ENCODE measurements around the gene TTL. TPM values are rescaled to one million over a fixed set of nuclear protein-coding genes. Genes with fewer than 3 reads are reported as not detected.
"Not testable (repeated sequence)": the region's sequence is repeated elsewhere in the genome, so short reads cannot be mapped to it uniquely, and the experiment has no call there.

The TTL gene
- total and polyA plus RNA-seq, 2 donors = 18.3 to 37.2 TPM

GRCh38 chr2:112485849-112486248, 3.9 kb downstream of the TTL start:
- WGBS = 93% methylated on average over 6 of the region's 6 CpGs
- Histone ChIP-seq H3K27ac (ENCODE audit: low read depth) (no peak overlapping the region), H3K36me3 (ENCODE audit: insufficient read depth) (no peaks in the 10 kb centered on the region), H3K4me3 (ENCODE audit: low read depth, low read length) (no peak overlapping the region), H3K4me1 (ENCODE audit: insufficient read depth) (peaks cover 2% of the 10 kb centered on the region)
- DNase-seq (ENCODE audit: extremely low spot score) = no peak

GRCh38 chr2:112486895-112487294, 4.9 kb downstream of the TTL start:
- Histone ChIP-seq H3K36me3 (ENCODE audit: insufficient read depth) (no peaks in the 10 kb centered on the region), H3K4me1 (ENCODE audit: insufficient read depth) (peaks cover 2% of the 10 kb centered on the region), H3K4me3 (ENCODE audit: low read depth, low read length) (no peak overlapping the region), H3K27ac (ENCODE audit: low read depth) (no peak overlapping the region)
- no peak for DNase-seq (ENCODE audit: extremely low spot score)
- WGBS = 90% methylated on average over 5 of the region's 5 CpGs

GRCh38 chr2:112487444-112487961, 5.5 kb downstream of the TTL start:
- 88% methylated on average over 4 of the region's 4 CpGs for WGBS
- no peak for DNase-seq (ENCODE audit: extremely low spot score)
- Histone ChIP-seq H3K36me3 (ENCODE audit: insufficient read depth) (no peaks in the 10 kb centered on the region), H3K4me1 (ENCODE audit: insufficient read depth) (peaks cover 2% of the 10 kb centered on the region), H3K27ac (ENCODE audit: low read depth) (no peak overlapping the region), H3K4me3 (ENCODE audit: low read depth, low read length) (no peak overlapping the region)

- H3K4me1 ChIP-seq (ENCODE audit: insufficient read depth) = peaks cover 2% of the 10 kb centered on the region
- H3K36me3 ChIP-seq (ENCODE audit: insufficient read depth) = no peaks in the 10 kb centered on the region
- WGBS = 86% methylated on average over 6 of the region's 6 CpGs
- no peak overlapping the region for H3K27ac ChIP-seq (ENCODE audit: low read depth)
- no peak for DNase-seq (ENCODE audit: extremely low spot score)
- no peak overlapping the region for H3K4me3 ChIP-seq (ENCODE audit: low read depth, low read length)
These were observed 6.2 kb downstream of the TTL start for GRCh38 chr2:112488201-112488600.

GRCh38 chr2:112491946-112492345, 10.0 kb downstream of the TTL start:
- DNase-seq (ENCODE audit: extremely low spot score) = no peak
- Histone ChIP-seq H3K27ac (ENCODE audit: low read depth) (no peak overlapping the region), H3K36me3 (ENCODE audit: insufficient read depth) (no peaks in the 10 kb centered on the region), H3K4me1 (ENCODE audit: insufficient read depth) (no peaks in the 10 kb centered on the region), H3K4me3 (ENCODE audit: low read depth, low read length) (no peak overlapping the region)
- WGBS = 89% methylated on average over 5 of the region's 5 CpGs

- Histone ChIP-seq H3K4me1 (ENCODE audit: insufficient read depth) (no peaks in the 10 kb centered on the region), H3K27ac (ENCODE audit: low read depth) (no peak overlapping the region), H3K4me3 (ENCODE audit: low read depth, low read length) (no peak overlapping the region), H3K36me3 (ENCODE audit: insufficient read depth) (no peaks in the 10 kb centered on the region)
- DNase-seq (ENCODE audit: extremely low spot score) = no peak
- WGBS = 71% methylated on average over 3 of the region's 3 CpGs
These were observed 11.1 kb downstream of the TTL start for GRCh38 chr2:112493048-112493447.

- WGBS = 79% methylated on average over 9 of the region's 9 CpGs
- H3K4me3 ChIP-seq (ENCODE audit: low read depth, low read length) = no peak overlapping the region
- DNase-seq (ENCODE audit: extremely low spot score) = peak; percentile 14
- no peaks in the 10 kb centered on the region for H3K4me1 ChIP-seq (ENCODE audit: insufficient read depth)
- H3K36me3 ChIP-seq (ENCODE audit: insufficient read depth) = no peaks in the 10 kb centered on the region
- H3K27ac ChIP-seq (ENCODE audit: low read depth) = no peak overlapping the region
These were observed 12.1 kb downstream of the TTL start for GRCh38 chr2:112493858-112494648.

GRCh38 chr2:112494828-112495227, 12.9 kb downstream of the TTL start:
- Histone ChIP-seq H3K4me3 (ENCODE audit: low read depth, low read length) (no peak overlapping the region), H3K36me3 (ENCODE audit: insufficient read depth) (no peaks in the 10 kb centered on the region), H3K4me1 (ENCODE audit: insufficient read depth) (no peaks in the 10 kb centered on the region), H3K27ac (ENCODE audit: low read depth) (no peak overlapping the region)
- WGBS = 74% methylated on average over 5 of the region's 5 CpGs
- DNase-seq (ENCODE audit: extremely low spot score) = no peak

GRCh38 chr2:112495878-112496277, 13.9 kb downstream of the TTL start:
- H3K4me1 ChIP-seq (ENCODE audit: insufficient read depth); DNase-seq (ENCODE audit: extremely low spot score); H3K27ac ChIP-seq (ENCODE audit: low read depth); H3K36me3 ChIP-seq (ENCODE audit: insufficient read depth); H3K4me3 ChIP-seq (ENCODE audit: low read depth, low read length): not testable (repeated sequence)
- WGBS = 95% methylated on average over 4 of the region's 4 CpGs

GRCh38 chr2:112500850-112501484, 19.0 kb downstream of the TTL start:
- H3K4me3 ChIP-seq (ENCODE audit: low read depth, low read length); H3K36me3 ChIP-seq (ENCODE audit: insufficient read depth); DNase-seq (ENCODE audit: extremely low spot score); H3K4me1 ChIP-seq (ENCODE audit: insufficient read depth); H3K27ac ChIP-seq (ENCODE audit: low read depth): not testable (repeated sequence)
- 63% methylated on average over 9 of the region's 10 CpGs for WGBS

GRCh38 chr2:112509239-112509998, 27.5 kb downstream of the TTL start:
- not testable (repeated sequence) for H3K4me3 ChIP-seq (ENCODE audit: low read depth, low read length); H3K27ac ChIP-seq (ENCODE audit: low read depth); H3K36me3 ChIP-seq (ENCODE audit: insufficient read depth); H3K4me1 ChIP-seq (ENCODE audit: insufficient read depth); DNase-seq (ENCODE audit: extremely low spot score)
- 89% methylated on average over 30 of the region's 32 CpGs for WGBS

GRCh38 chr2:112516801-112517200, 34.8 kb downstream of the TTL start:
- Histone ChIP-seq H3K4me3 (ENCODE audit: low read depth, low read length) (peak overlapping the region; percentile 11), H3K36me3 (ENCODE audit: insufficient read depth) (no peaks in the 10 kb centered on the region), H3K27ac (ENCODE audit: low read depth) (no peak overlapping the region), H3K4me1 (ENCODE audit: insufficient read depth) (no peaks in the 10 kb centered on the region)
- DNase-seq (ENCODE audit: extremely low spot score) = no peak
- WGBS = 97% methylated on average over 3 of the region's 3 CpGs

GRCh38 chr2:112518807-112519206, 36.9 kb downstream of the TTL start:
- Histone ChIP-seq H3K36me3 (ENCODE audit: insufficient read depth) (no peaks in the 10 kb centered on the region), H3K4me3 (ENCODE audit: low read depth, low read length) (no peak overlapping the region), H3K27ac (ENCODE audit: low read depth) (no peak overlapping the region), H3K4me1 (ENCODE audit: insufficient read depth) (no peaks in the 10 kb centered on the region)
- WGBS = 98% methylated on average over 7 of the region's 7 CpGs
- DNase-seq (ENCODE audit: extremely low spot score) = no peak

Data from urinary bladder (tissue), 4 donors.